ENCODE data around the gene ARHGAP9. TPM values are rescaled to one million over a fixed set of nuclear protein-coding genes. Genes with fewer than 3 reads are reported as not detected.
A peak's percentile ranks its signal among the peaks of the same experiment; 100 is the strongest.

ARHGAP9 gene
- total and polyA plus RNA-seq, 2 of the 8 experiments (the other 6 are each of a cell fraction or from before 2014, with no cell fraction given): 3.2 to 6.0 TPM

DNA sequence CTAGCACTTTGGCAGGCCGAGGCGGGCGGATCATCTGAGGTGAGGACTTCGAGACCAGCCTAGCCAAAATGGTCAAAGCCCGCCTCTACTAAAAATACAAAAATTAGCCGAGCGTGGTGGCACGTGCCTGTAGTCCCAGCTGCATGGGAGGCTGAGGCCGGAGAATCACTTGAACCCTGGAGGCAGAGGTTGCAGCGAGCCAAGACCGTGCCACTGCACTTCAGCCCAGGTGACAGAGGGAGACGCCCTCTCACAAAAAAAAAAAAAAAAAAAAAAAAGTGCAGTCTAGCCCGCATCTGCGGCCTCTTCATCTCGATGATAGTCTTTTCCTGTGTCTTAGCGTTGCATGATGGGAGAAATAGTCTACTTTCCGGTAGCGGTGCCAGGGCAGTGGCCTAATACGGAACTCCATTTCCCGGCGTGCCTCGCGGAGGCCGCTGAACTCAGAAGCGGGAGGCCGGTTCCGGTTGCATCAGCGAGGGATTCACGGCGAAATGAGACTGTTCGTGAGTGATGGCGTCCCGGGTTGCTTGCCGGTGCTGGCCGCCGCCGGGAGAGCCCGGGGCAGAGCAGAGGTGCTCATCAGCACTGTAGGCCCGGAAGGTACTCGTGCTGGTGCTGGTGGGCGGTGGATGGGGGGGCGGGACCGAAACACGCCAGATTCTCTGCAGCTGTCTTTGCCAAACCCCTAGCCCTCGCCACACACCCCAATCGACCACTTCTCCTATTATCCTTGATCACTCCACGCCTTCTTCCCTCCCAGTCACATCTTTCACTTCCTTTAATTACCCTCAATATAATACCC lies 8.1 kb upstream of the ARHGAP9 start, which contains the start of gene MARS1:
MARS1 (plus strand) TSS at position 472 of the 805 bp plus-strand sequence; CDS start at position 495, 23 bp downstream.
- no peak within 1 kb of the TSS for H3K14ac ChIP-seq (ENCODE audit: insufficient read length)
- no peaks in the 10 kb centered on the region for H3K27me3 ChIP-seq (replicated peaks in 1 of 4; ENCODE audit: control insufficient read depth in 3 of 4, extremely low read depth in 1 of 4, insufficient read depth in 3 of 4, low read length in 3 of 4)
- no peak within 1 kb of the TSS for H2BK20ac ChIP-seq (ENCODE audit: low read length)
- WGBS, 2 experiments (ENCODE audit: extremely low coverage in 1 of 2, insufficient coverage in 1 of 2, insufficient read length in 1 of 2, insufficient replicate concordance in 2 of 2, low coverage in 1 of 2, low lambda C conversion rate in 2 of 2, missing lambda C conversion rate in 1 of 2): 15 to 100% methylated on average over 1 to 43 of the region's 47 CpGs
- CTCF ChIA-PET (ENCODE audit: partially characterized antibody): interaction anchor here (0.6 to 25.1 kb wide), 6 partner anchors 10 to 96 kb away, joined by 3 to 441 read pairs (median 4); partner anchors contain the start of genes GLI1 and INHBE
- no peak within 1 kb of the TSS for H2AFZ ChIP-seq (ENCODE audit: low read length)
- peak within 1 kb of the TSS; percentile 98 for H2BK5ac ChIP-seq (ENCODE audit: low read depth, low read length)
- H4K5ac ChIP-seq (ENCODE audit: insufficient read length, low read depth, low read length): peak within 1 kb of the TSS; percentile 83
- H2BK120ac ChIP-seq (replicated peaks; ENCODE audit: low read depth, low read length): no peak within 1 kb of the TSS
- peaks cover 14 to 26% of the 10 kb centered on the region in 2 experiments for H3K79me2 ChIP-seq (ENCODE audit: control insufficient read depth in 1 of 2, insufficient read depth in 2 of 2, low read length in 2 of 2)
- H3K27ac ChIP-seq (ENCODE audit: low read depth, low read length): peak within 1 kb of the TSS; percentile 93
- FAIRE-seq: peak; percentile 39
- peaks cover 0 to 3% of the 10 kb centered on the region in 2 experiments for H4K20me1 ChIP-seq (replicated peaks in 1 of 2; ENCODE audit: control insufficient read depth in 1 of 2, insufficient read depth in 2 of 2, low read length in 2 of 2)
- H3K23ac ChIP-seq (ENCODE audit: insufficient read length): no peak within 1 kb of the TSS
- peaks cover 7% of the 10 kb centered on the region; the same call in 1 of the 2 replicates for H3K23me2 ChIP-seq (ENCODE audit: low read depth, low read length)
- peak within 1 kb of the TSS; percentile 87 to 99 (median 93) for H3K9ac ChIP-seq (replicated peaks in 1 of 4; ENCODE audit: extremely low read depth in 1 of 4, low read depth in 3 of 4, low read length in 3 of 4)
- H3K9me3 ChIP-seq (ENCODE audit: insufficient read depth in 2 of 2, low read depth in 1 of 2, low read length in 1 of 2): no peaks in the 10 kb centered on the region; a peak in 1 of 4 replicates
- peaks cover 21 to 40% (median 35%) of the 10 kb centered on the region in 4 experiments for H3K36me3 ChIP-seq (ENCODE audit: control insufficient read depth in 2 of 4, insufficient read depth in 4 of 4, low read length in 3 of 4)
- H2BK12ac ChIP-seq (ENCODE audit: low read depth, low read length): peak within 1 kb of the TSS; percentile 91
- H2BK15ac ChIP-seq (ENCODE audit: low read length): peak within 1 kb of the TSS; percentile 55; the same call in 1 of the 2 replicates
- peak within 1 kb of the TSS; percentile 98 for H4K8ac ChIP-seq (ENCODE audit: extremely low read depth, insufficient read depth, low read length)
- POLR2A ChIA-PET (ENCODE audit: partially characterized antibody): interaction anchor here (1.0 to 1.5 kb wide), 5 partner anchors 39 to 358 kb away, joined by 3 to 5 read pairs (median 3); no protein-coding TSS in a partner anchor
- H3K4me2 ChIP-seq (ENCODE audit: insufficient read depth in 1 of 2, low read depth in 2 of 2, low read length in 2 of 2): peak within 1 kb of the TSS; percentile 66 to 74
- peak within 1 kb of the TSS; percentile 75 for H2AK5ac ChIP-seq (ENCODE audit: low read depth, low read length)
- H3K18ac ChIP-seq (ENCODE audit: extremely low read depth, low read length): peak within 1 kb of the TSS; percentile 95
- DNase-seq (ENCODE audit: low read depth in 1 of 2, low spot score in 2 of 2): peak; percentile 85 to 88
- peaks cover 8% of the 10 kb centered on the region; the same call in 1 of the 2 replicates for H3K79me1 ChIP-seq (ENCODE audit: low read depth, low read length)
- H3K4me3 ChIP-seq (ENCODE audit: extremely low read depth in 1 of 4, insufficient read depth in 2 of 4, low read depth in 3 of 4, low read length in 4 of 4): peak within 1 kb of the TSS; percentile 77 to 99 (median 94)
- H3K4ac ChIP-seq (replicated peaks; ENCODE audit: insufficient read length, low read depth, low read length): peak within 1 kb of the TSS; percentile 87
- H4K91ac ChIP-seq (replicated peaks; ENCODE audit: insufficient read length, low read length): peak within 1 kb of the TSS; percentile 44
- peaks cover 0 to 7% (median 2%) of the 10 kb centered on the region in 4 experiments; a peak in 5 of 7 replicates for H3K4me1 ChIP-seq (replicated peaks in 1 of 4; ENCODE audit: control insufficient read depth in 3 of 4, insufficient read depth in 4 of 4, low read length in 3 of 4)
- H3K56ac ChIP-seq (replicated peaks; ENCODE audit: insufficient read length, low read depth, low read length): peak within 1 kb of the TSS; percentile 85
- TF ChIP-seq SIN3A (conservative IDR thresholded peaks at IDR 0.05 in 1 of 2, IDR thresholded peaks at IDR 0.05 in 1 of 2; ENCODE audit: low read depth in 1 of 2, low read length in 2 of 2): peak in 1 of 2 experiments; percentile 85; a peak in 1 of 4 replicates
- no peak for TF ChIP-seq SAP30 (IDR thresholded peaks at IDR 0.05; ENCODE audit: insufficient read depth, insufficient replicate concordance, low read length)
- peak; percentile 94 for TF ChIP-seq KDM1A (IDR thresholded peaks at IDR 0.05; ENCODE audit: borderline replicate concordance, low read length)
- TF ChIP-seq EP300 (IDR thresholded peaks at IDR 0.05; ENCODE audit: borderline replicate concordance in 1 of 2, low read depth in 2 of 2, low read length in 2 of 2): no peak
- no peak for TF ChIP-seq BCL11A (IDR thresholded peaks at IDR 0.05; ENCODE audit: low read depth in 2 of 2, low read length in 2 of 2)
- TF ChIP-seq YY1 (IDR thresholded peaks at IDR 0.05; ENCODE audit: low read depth, low read length): peak; percentile 80; the same call in 1 of the 2 replicates
- peak; percentile 93 for TF ChIP-seq TAF1 (IDR thresholded peaks at IDR 0.05; ENCODE audit: low read depth, low read length)
- TF ChIP-seq SIRT6 (IDR thresholded peaks at IDR 0.05; ENCODE audit: low read length): no peak
- TF ChIP-seq HDAC2 (IDR thresholded peaks at IDR 0.05; ENCODE audit: borderline replicate concordance in 1 of 2, low read depth in 2 of 2, low read length in 2 of 2): no peak
- no peak for TF ChIP-seq CHD1 (IDR thresholded peaks at IDR 0.05; ENCODE audit: low read depth, low read length)

Data from H1 (cell line).